Middle frontal gyrus (tissue), 1 donor: ENCODE data around the gene UFSP2.
A peak's percentile ranks its signal among the peaks of the same experiment; 100 is the strongest.

Experiments used
- DNase-seq: peaks from one replicate; pipeline ENCODE4 v3.0.0-alpha.2; 2015; ENCODE audit warnings: low spot score; ENCODE audit errors: extremely low spot score

Gene UFSP2, protein sequence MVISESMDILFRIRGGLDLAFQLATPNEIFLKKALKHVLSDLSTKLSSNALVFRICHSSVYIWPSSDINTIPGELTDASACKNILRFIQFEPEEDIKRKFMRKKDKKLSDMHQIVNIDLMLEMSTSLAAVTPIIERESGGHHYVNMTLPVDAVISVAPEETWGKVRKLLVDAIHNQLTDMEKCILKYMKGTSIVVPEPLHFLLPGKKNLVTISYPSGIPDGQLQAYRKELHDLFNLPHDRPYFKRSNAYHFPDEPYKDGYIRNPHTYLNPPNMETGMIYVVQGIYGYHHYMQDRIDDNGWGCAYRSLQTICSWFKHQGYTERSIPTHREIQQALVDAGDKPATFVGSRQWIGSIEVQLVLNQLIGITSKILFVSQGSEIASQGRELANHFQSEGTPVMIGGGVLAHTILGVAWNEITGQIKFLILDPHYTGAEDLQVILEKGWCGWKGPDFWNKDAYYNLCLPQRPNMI

DNA sequence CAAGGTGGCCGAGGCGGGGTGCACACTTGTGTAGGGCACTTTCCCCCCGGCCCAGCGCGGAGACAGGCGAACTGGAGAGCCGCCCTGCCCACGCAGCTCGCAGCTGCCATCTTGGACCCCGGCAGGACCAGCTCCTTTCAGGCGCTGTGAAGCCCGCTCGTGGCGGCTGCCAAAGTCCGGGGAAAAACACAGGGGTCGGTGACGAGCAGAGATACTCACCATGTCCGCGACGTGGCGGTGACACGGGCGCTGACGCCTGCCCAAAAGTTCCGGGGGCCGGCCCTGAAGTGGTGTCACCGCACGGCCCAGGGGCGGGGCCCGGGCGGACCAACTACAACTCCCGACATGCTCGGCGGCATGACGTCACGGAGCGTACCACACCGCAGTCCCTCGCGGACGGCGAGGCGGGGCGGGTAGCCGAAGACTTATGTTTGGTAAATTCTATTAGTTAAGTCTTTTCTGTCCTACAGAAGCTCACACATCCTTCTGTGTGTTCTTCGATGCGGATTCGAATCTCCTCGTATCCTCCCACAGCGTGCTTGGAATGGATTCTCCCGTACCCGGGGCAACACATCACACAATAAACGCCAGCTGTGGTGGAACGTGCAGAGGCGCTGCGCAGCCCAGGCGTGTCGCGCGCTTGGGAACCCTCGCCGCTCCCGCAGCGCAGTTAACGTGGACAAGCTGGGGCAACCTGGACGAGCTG, at the start of gene UFSP2:
TSS of gene UFSP2 (minus strand) at position 318 of the 706 bp plus-strand sequence. CDS start at position 222, 96 bp downstream.
- peak; percentile 72 for DNase-seq

DNA sequence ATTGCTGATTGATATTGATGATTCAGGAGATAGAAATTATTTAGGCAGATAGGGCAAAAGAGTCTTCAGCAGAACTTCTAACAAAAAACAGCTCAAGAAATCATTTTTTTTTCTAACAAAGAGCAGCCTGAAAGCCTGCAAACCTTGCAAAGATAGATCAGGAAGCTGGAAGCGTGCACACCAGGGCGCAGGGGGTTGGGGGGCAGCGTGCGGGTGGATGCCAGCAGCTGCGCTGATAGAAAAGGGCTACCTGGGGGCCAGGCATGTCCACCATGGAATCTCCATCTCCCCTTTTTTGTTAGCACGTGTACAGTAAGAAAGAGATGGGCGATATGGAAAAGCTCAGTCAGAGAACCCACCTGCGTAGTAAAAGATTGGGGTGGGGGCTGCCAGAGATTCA, 47.5 kb upstream of the UFSP2 start:
- DNase-seq = no peak

DNA sequence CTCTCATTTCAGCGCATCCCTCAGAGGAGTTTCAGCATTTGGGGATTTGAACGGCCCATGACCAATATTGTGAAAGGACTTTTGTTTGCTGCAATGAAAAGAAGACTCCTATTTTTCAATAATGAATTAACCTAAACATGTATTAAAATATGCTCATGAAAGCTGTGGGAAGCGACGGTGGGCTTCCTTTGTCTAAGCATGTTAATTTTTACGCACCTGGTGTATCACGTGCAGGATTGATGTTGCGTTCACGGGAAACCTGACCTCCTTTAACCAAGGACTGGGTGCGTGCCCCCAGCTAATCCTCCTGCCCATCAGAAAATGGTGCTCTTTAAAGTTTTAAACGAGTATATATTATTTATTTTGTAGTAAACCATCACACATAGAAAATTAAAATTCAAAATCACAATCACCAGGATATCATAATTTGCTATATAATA, 46.4 kb upstream of the UFSP2 start:
- DNase-seq = no peak

DNA sequence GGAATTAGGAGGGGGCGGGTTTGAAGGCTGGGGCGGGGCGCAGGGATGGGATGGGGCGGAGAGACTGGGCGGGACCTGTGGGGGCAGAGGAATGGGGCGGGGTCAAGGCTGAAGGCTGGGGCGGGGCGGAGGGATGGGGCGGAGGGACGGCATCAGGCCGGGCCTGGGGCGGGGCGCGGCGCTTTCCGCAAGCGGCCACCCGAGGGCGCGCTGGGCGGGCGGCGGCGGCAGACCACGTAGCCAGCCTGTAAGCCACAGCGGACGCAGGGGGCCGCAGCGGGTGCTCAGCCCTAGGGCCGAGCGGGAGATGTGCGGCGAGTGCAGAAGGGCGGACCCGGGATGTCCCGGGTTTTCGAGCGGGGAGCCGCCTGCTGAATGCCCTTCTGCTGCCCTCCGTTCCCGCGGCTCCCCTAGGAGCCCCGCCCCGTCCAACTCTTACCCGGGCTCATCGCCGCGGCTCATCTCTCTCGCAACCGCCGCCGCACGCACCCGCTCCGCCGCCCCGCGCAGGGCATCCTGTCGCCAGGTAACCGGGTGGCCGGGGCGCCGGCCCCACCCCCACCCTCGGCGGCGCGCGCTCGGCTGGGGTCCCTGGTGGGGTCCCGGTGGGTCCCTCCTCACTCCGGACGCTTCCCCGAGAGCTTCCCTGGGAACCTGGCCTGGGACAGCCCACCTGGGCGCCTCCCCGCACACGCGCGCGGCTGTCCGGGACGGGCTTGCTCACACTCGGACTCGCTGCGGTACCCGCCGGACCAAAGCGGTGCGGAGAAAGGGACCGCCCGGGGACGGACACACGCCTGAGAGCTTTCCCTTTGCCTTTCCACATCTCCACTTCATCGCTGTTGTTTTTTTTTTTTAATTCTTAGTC, 45.7 kb upstream of the UFSP2 start, which contains the start of gene CCDC110:
TSS of gene CCDC110 (minus strand) at position 499 of the 868 bp plus-strand sequence. CDS start at position 449, 50 bp downstream.
- DNase-seq = peak; percentile 80

DNA sequence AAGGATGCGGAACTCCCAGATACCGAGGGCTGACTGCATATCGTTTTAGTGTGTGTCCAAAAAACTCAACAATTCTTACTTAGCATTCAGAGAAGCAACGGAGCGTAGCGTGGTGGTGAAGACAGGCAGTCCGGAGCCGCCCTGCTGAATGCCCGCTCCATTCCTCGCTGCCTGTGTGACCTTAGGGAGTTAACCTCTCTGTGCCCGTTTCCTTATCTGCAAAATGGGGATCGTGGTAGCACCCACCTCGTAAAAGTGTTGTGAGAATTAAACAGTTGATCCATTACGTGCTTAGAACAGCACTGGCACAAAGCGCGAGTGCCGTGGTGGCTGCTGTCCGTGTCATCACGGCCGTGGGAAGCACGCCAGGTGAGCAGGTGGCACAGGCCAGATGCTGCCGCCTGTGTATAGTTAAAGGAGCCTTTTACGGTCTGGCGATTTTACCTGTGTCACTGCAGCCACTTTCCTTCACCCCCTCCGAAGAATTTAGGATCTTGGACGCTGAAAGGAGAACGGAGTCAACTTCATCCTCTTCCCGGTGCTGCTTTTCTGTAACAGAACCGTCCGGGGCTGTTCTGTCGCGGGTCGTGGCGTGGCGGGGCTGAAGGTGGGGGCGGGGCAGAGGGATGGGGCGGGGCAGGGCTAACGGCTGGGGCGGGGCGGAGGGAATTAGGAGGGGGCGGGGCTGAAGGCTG, 44.9 kb upstream of the UFSP2 start:
- DNase-seq = no peak

DNA sequence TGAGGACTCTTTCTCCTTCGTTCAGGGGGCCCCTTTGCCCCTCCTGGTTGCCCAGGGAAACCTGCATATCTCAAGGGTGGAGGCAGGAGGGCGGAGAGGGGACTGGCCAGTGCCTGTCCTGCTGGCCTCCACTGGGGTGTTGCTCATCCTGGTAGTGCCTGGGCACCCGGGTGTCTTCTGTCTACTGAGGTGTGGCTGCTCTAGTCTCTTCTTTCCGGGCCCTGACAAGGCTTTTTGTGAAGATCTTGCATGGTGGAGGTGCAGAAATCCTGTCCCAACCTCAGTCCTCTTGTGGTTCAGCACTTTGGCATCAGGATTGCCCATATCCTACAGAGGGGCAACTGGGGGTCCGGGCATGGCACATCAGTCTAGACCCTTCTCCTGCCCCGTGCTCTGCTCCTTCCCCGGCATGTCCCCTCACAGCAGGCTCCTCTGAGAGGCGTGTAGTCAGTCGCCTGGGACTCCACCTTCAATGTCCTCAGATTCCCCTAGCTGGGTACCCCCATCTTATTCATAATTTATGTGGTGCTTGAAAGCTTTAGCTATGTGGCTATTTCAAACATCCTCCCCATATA, 43.9 kb upstream of the UFSP2 start:
- no peak for DNase-seq

DNA sequence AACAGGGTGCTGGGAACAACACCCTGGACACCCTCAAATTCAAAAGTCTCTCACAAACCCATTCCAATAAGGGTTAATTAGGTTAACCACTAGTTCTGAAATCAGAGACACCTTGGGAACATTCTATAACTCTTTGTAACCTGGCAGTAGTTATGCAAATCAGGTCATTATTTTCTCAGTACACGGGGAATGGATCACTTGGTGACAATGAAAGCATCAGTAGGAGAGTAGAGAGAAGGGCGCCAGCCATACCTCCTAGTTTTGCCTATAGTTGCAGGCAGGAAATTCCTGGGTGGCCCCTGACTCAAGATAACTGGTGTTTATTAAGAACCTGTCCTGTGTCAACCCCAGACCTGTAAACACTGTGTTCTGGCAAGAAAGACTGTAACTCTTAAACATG, 43.2 kb upstream of the UFSP2 start:
- no peak for DNase-seq

DNA sequence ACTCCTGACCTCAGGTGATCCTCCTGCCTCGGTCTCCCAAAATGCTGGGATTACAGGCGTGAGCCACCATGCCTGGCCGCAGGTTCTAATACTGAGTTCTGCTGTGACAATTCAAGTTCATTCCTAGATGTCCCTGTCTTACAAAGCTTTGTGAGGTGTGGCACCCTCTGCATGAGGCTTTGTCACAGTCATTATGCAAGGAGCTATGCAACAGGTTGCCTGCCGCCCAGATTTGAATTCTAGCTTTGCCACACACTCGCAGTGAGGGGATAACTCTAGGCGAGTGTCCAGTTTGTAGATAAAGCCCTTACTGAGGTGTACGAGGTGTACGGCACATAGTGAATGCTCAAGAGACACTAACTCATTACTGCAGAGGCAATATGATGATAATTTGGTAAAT, 42.2 kb upstream of the UFSP2 start:
- no peak for DNase-seq

DNA sequence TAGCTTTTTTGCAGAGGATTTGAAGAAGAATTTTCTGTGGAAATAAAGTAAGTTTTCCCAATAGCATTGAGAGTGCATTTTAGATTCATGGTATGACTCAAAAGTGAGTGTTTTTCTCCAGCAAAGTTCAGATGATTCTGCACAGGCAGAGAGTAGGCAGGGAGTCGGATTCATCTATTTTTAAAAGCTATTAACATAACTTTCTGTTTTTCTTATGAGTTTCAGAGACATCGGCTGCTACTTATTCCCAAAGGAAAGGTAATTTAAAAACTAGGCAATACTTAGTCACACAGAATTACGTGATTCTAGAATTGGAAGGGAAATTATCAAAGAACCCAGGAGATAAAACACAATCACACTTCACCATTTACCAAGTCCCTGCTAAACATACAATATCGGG, 41.3 kb upstream of the UFSP2 start:
- no peak for DNase-seq

DNA sequence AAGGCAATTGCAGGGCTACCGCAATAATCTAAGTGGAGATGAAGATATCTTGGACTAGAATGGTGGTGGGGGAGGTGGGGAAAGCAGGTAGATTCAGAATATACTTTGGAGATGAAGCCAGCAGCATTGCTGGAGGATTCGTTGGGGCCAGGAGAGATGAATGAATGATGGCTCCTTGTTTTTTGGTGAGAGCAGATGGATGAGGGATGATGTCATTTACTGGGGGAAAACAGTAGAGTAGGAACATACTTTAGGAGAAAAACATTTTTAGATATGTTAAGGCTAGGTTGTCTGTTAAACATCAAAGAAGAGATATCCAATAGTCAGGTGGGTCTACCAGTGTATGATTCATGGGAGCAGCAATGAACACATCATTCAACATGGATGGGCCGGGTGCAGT, 39.9 kb upstream of the UFSP2 start:
- DNase-seq = no peak

DNA sequence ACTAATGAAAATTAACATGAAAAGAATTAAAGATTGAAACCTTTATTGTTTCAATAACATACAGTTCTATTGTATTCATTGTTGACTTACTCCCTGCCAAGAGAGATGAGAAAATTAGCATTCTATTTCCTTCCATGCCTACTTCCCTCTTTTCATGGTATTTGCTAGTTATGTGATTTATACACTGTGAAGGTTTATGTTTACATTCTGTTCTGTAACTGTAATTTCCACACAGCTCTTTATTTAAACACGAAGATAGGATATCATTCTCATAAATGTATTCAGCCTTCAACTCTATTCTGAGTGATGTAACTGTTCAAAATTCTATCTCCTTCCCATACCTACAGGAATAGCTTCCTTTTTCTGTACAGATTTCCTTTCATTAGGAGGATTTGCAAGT, 39.1 kb upstream of the UFSP2 start:
- DNase-seq = no peak

DNA sequence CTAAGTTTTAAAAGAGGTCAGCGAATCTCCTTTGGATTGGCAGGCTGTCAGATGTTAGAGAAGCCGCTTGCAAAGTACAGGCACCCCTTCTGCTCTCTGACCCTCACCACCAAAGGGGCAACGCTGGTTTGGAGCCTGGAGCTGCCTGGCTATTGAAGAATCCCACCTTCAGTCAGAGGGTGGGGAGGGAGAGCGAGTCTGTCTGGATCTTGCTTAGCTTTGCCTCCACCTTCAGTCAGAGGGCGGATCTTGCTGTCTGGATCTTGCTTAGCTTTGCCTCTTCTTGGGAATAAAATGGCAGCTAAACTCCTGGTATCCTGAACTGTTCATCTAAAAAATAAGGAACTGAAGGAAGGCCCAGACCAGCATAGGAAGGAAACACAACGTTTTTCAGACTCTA, 38.4 kb upstream of the UFSP2 start:
- DNase-seq = no peak

DNA sequence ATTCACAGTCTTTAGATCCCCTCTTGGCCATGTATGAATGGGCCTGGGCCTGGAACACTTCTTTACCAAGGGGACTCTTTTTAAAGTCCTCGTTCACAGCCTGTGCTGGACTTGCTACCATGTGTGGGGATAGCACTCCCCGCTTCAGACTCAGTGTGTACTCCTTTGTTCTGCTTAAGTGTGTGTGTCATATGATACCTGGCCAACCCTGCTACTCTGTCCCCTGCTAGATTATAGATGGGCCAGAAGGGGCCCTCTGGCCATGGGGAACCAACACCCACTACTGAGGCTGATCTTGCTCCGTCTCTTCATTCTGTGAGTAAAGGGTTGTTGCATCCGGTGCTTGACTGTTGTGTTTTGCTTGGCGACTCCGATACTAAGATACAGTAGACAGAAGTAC, 37.8 kb upstream of the UFSP2 start:
- no peak for DNase-seq

DNA sequence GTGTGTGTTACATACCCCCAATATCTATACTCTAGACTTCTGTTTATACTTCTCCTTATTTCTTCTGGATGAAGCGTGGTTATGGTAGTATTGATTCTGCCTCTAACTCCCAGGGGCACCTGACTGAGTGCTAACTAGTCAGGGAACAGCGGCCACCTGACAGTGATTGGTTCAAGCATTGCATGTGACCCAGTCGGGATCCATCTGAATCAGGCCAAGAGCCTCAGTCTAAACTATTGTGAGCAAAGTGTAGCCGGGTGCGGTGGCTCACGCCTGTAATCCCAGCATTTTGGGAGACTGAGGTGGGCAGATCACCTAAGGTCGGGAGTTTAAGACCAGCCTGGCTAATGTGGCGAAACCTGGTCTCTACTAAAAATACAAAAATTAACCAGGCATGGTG, 35.8 kb upstream of the UFSP2 start:
- DNase-seq = no peak

DNA sequence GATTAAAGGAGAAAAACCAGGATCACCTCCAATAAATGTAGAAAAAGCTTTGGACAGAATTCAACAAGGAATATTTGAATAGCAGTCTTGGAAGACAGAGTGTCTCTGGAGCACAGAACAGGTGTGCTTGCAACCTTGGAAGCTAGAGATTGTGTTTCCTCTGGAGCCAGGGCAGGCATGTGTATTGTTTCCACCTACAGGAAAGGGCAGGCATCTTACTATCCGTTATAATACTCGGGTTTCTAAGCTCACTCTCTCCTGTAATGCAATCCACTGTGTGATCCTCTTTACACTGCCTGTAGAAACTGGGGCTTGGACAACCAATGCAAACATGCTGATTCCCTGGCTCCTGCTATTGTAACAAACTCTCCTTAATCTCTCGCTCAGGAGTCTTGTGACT, 31.4 kb upstream of the UFSP2 start:
- DNase-seq = no peak

DNA sequence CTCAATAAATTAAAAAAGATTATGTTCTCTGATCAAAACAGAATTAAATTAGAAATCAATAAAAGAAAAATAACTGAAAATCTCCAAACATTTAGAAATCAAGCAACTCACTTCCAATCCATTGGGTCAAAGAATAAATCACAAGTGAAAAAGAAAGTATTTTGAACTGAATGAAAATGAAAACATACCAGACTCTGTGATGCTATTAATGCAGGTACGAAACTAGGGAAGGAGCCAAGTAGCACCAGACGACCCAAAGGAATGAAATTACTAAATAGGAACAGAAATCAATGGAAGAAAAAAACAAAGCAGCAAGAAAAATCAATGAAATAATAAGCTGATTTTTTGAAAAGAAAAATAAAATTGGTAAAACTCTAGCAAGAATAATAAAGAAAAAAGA, 30.4 kb upstream of the UFSP2 start:
- DNase-seq = no peak

DNA sequence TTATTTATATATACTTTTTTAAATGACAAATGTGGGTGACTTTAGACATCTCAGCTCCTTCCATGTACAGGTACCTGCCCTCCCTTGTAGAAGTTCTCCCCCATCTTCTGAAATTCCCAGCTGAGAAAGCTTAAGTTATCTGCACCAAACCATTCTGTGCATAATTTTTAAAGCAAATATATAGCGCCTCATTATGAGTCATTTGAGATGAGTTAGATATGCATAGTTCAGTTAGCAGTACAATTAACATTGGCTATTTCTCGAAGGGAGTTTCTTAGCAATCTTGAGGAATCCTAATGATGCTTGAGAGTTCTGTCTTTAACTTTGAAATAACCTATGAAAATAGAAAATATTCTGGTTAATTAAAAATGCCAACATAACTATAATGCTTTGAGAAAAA, 19.4 kb upstream of the UFSP2 start:
- no peak for DNase-seq

DNA sequence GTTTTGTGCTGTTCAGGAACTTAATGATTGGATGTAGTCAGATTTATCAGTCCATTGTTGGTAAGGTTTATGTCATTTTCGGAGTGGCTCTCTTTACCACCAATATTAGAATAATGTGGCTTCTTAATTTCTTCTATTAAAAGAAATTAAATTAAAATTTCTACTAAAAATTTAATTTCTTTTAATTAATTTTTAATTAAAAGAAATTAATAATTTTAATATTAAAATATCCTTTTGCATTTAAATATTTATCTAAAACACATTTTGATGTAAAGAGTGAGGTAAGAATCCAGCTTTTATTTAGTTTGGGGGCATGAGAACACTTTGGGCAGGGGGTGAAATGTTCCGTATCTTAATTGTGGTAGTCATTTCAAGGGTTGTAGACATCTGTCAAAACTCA, 15.7 kb upstream of the UFSP2 start:
- DNase-seq = no peak

DNA sequence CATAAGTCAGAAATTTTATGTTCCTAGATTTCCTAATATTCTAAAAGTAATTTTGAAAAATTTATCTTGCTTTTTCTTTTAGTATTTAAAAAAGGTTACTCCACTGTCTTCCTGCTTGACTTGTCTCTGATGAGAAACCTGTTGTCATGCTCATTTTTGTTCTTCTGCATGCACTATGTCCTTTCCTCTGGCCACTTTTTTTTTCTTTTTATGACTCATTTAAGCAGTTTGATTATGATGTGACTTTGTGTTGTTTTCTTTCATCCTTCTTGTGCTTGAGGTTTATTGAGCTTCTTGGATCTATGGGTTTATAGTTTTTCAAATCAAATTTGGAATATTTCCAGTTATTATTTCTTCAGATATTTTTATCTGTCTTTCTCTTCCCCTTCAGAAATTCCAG, 12.0 kb upstream of the UFSP2 start:
- no peak for DNase-seq

DNA sequence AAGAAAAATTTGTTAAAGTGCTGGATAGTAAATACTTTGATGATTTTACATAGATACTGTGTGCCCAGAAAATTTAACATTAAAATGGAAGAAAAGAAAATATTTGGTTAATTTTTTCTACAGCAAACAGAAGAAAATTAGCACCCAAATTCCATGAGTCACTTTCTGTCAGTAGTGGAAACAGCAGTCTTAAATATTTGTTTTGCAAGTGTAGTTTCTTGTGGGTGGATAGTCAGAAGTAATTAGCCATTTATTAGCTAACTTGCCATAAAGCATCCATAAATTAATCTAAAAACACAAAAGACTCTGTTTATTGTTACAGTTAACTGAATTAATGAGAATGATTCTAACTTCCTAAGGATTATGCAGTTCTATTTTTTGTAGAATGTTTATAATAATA, 9.7 kb upstream of the UFSP2 start:
- DNase-seq = no peak

DNA sequence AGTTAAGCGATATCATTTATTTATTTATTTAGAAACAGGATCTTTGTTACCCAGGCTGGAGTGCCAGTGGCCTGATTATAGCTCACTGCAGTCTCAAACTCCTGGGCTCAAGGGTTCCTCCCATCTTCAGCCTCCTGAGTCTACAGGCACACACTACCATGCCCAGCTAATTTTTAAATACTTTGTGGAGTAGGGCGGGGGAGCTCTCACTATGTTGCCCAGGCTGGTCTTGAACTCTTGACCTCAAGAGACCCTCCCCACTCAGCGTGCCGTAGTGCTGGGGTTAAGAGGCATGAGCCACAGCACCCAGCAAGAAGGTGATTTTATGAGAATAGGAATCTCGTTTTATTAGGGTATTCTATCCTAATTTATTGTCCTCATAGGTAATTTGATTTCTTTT, 3.9 kb upstream of the UFSP2 start:
- DNase-seq = no peak
